Uterus (tissue), 4 donors: ENCODE results near the gene CDC42EP1. TPM values are rescaled to one million over a fixed set of nuclear protein-coding genes. Genes with fewer than 3 reads are reported as not detected.

Experiments
- DNase-seq, 2 donors: peaks; one replicate each; pipeline ENCODE4 v3.0.0-alpha.2; 2019 to 2020
- H3K27ac ChIP-seq, 2 donors: fragments of 200-600 bp; sonication (generic); 1 replicate in 1 of 2; 2 replicates in 1 of 2; pipeline ENCODE4 v1.5.1; 2016 to 2018
- H3K27me3 ChIP-seq, 2 donors: fragments of 200-600 bp; sonication (generic); one replicate each; pipeline ENCODE4 v1.5.1; 2018 to 2019; ENCODE audit warnings: control low read depth in 1 of 2
- H3K36me3 ChIP-seq, 2 donors: fragments of 200-600 bp; sonication (generic); one replicate each; pipeline ENCODE4 v1.5.1; 2019; ENCODE audit warnings: control low read depth in 1 of 2
- H3K4me1 ChIP-seq, 2 donors: fragments of 200-600 bp; sonication (generic); one replicate each; pipeline ENCODE4 v1.5.1; 2018 to 2019; ENCODE audit warnings: control low read depth in 1 of 2
- H3K4me3 ChIP-seq, 2 donors: fragments of 200-600 bp; sonication (generic); 1 replicate in 1 of 2; 2 replicates in 1 of 2; pipeline ENCODE4 v1.5.1; 2018 to 2019; ENCODE audit warnings: mild to moderate bottlenecking in 1 of 2
- H3K9me3 ChIP-seq, 2 donors: fragments of 200-600 bp; sonication (generic); one replicate each; pipeline ENCODE4 v1.5.1; 2019; ENCODE audit warnings: control low read depth in 1 of 2
- CTCF ChIP-seq, 4 experiments: fragments of 200-600 bp in 2 of 4; fragments of 450-650 bp in 2 of 4; sonication (generic) in 2 of 4; IDR thresholded peaks; one replicate each; pipeline ENCODE4 v1.5.1; 2016 to 2019; ENCODE audit warnings: antibody characterized with exemption in 4 of 4, mild to moderate bottlenecking in 2 of 4, moderate library complexity in 1 of 4
- POLR2A ChIP-seq, 2 donors: fragments of 450-650 bp; IDR thresholded peaks; one replicate each; pipeline ENCODE4 v1.6.1; 2016; ENCODE audit warnings: antibody characterized with exemption in 2 of 2, mild to moderate bottlenecking in 1 of 2, moderate library complexity in 1 of 2
- intact Hi-C: fragments of 100-400 bp; cut with DNase I; formaldehyde crosslinking; loops from one replicate; pipeline ENCODE4 v1.15.1; 2023; ENCODE audit warnings: low total_unique reads
- total RNA-seq, 4 donors: library from RNA; depleted of rRNA in 3 of 4; stranded (reverse); fragments of >200 nt in 3 of 4; gene quantifications; one replicate each; pipeline versions ENCODE4 v1.1.0 to v1.2.4, GENCODE V29; 2014 to 2023
- donor health status: DM: yes; HTN: yes; CAD: no.

Gene CDC42EP1
- total RNA-seq, 4 donors from 2014 or later: 10.6 to 101 (median 16.5) TPM

- Histone ChIP-seq H3K4me3 (no peak overlapping the region), H3K36me3 (no peaks in the 10 kb centered on the region), H3K4me1 (peaks cover 0 to 23% of the 10 kb centered on the region in 2 donors), H3K27ac (no peak overlapping the region), H3K27me3 (peaks cover 0 to 3% of the 10 kb centered on the region in 2 donors), H3K9me3 (no peaks in the 10 kb centered on the region)
- intact Hi-C loops: no loop called here
- DNase-seq: no peak
- TF ChIP-seq POLR2A (IDR thresholded peaks at IDR 0.05): no peak
- no peak for TF ChIP-seq CTCF (IDR thresholded peaks at IDR 0.05)
Observed at GRCh38 chr22:37520776-37521191, 39.5 kb upstream of the CDC42EP1 start.

GRCh38 chr22:37521236-37521739 is 39.0 kb upstream of the CDC42EP1 start:
- TF ChIP-seq CTCF (IDR thresholded peaks at IDR 0.05) (no peak), POLR2A (IDR thresholded peaks at IDR 0.05) (no peak)
- Histone ChIP-seq H3K9me3 (no peaks in the 10 kb centered on the region), H3K27ac (no peak overlapping the region), H3K27me3 (peaks cover 0 to 3% of the 10 kb centered on the region in 2 donors), H3K4me1 (peaks cover 0 to 23% of the 10 kb centered on the region in 2 donors), H3K4me3 (no peak overlapping the region), H3K36me3 (no peaks in the 10 kb centered on the region)
- intact Hi-C loops: no loop called here
- DNase-seq: no peak

DNA sequence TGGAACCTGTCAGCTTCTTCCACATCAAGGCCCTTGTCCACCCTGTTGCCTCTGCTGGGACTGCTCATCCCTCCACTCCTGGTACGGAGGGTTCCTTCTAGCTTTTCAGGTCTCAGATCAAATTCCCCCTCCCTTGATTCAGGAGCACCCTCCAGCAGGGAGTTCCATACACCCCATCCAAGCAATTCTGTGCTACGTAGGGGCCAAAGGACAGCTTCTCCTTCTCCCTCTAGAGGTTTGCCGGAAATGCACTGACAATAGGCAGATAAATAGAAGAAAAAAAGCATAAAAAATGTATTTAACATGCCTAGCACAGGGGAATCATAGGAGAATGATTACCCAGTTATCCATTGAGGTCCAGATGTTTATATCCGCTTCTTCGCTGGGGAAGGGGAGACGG is 37.8 kb upstream of the CDC42EP1 start:
- peaks cover 0 to 3% of the 10 kb centered on the region in 2 donors for H3K27me3 ChIP-seq
- intact Hi-C loops: no loop called here

GRCh38 chr22:37525073-37525745 is 35.1 kb upstream of the CDC42EP1 start:
- no peak overlapping the region for H3K27ac ChIP-seq
- no peak overlapping the region for H3K4me3 ChIP-seq
- intact Hi-C loops: no loop called here
- H3K4me1 ChIP-seq: peaks cover 0 to 11% of the 10 kb centered on the region in 2 donors
- no peak for DNase-seq
- no peaks in the 10 kb centered on the region for H3K36me3 ChIP-seq
- TF ChIP-seq CTCF (IDR thresholded peaks at IDR 0.05): no peak
- TF ChIP-seq POLR2A (IDR thresholded peaks at IDR 0.05): no peak
- no peaks in the 10 kb centered on the region for H3K9me3 ChIP-seq
- no peaks in the 10 kb centered on the region for H3K27me3 ChIP-seq

More for the DNA sequence above, 37.8 kb upstream of the CDC42EP1 start:
- Histone ChIP-seq H3K36me3 (no peaks in the 10 kb centered on the region), H3K9me3 (no peaks in the 10 kb centered on the region), H3K4me3 (no peak overlapping the region), H3K27ac (no peak overlapping the region), H3K4me1 (peaks cover 0 to 23% of the 10 kb centered on the region in 2 donors)
- no peak for TF ChIP-seq POLR2A (IDR thresholded peaks at IDR 0.05)
- no peak for TF ChIP-seq CTCF (IDR thresholded peaks at IDR 0.05)
- no peak for DNase-seq

- no peak for DNase-seq
- Histone ChIP-seq H3K4me1 (peaks cover 0 to 9% of the 10 kb centered on the region in 2 donors), H3K9me3 (no peaks in the 10 kb centered on the region), H3K36me3 (no peaks in the 10 kb centered on the region), H3K27me3 (no peaks in the 10 kb centered on the region), H3K27ac (no peak overlapping the region), H3K4me3 (no peak overlapping the region)
- no peak for TF ChIP-seq POLR2A (IDR thresholded peaks at IDR 0.05)
- no peak for TF ChIP-seq CTCF (IDR thresholded peaks at IDR 0.05)
- intact Hi-C loops: no loop called here
Observed at GRCh38 chr22:37525746-37526350, 34.4 kb upstream of the CDC42EP1 start.
